Fibroblast of skin of scalp (primary cell): ENCODE data around the gene EPHA8.

Experiments
- DNase-seq: peaks from one replicate; pipeline ENCODE4 v3.0.0-alpha.2; 2013

The EPHA8 gene

GRCh38 chr1:22537441-22538139 is 25.7 kb upstream of the EPHA8 start:
- no peak for DNase-seq

DNA sequence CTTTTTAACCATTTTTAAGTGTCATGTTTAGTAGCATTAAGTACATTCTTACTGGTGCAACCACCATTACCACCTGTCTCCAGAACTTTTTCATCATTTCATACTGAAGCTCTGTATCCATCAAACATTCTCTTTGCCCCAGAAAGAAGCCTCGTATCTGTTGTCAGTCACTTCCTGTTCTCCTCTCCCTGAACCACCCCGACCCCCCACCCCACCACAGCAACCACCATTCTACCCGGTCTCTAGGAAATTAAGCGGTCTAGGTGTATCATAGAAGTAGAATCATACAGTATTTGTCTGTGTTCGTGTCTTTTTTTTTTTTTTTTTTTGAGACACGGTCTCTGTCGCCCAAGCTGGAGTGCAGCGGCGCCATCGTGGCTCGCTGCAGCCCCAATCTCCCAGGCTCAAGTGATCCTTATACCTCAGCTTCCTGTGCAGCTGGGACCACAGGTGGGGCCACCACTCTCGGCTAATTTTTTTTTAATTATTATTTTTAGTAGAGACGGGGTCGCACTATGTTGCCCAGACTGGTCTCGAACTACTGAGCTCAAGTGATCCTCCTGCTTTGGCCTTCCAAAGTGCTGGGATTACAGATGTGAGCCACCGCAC is 23.7 kb upstream of the EPHA8 start:
- no peak for DNase-seq

- DNase-seq: peak; percentile 11
Observed at GRCh38 chr1:22540337-22540736, 23.0 kb upstream of the EPHA8 start.

- DNase-seq: no peak
Observed at GRCh38 chr1:22542886-22543285, 20.4 kb upstream of the EPHA8 start.

- no peak for DNase-seq
Observed at GRCh38 chr1:22543679-22544078, 19.6 kb upstream of the EPHA8 start.

DNA sequence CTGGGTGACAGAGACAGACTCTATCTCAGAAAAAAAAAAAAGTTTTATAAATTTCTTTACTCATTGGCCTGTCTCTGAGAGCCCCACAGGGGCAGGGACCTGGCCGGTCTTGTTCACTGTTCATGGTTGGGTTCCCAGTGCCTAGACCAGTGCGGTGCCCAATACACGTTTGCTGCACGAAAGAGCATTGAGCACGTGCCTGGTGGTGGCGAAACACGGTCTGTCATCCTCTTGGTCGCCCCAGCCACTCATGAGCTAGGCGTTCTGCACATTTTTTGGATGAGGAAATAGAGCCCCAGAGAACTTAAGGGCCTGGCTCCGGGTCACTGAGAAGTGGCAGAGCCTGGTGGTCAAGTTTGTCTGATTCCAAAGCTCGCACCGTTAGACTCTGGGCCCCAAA is 18.7 kb upstream of the EPHA8 start:
- DNase-seq: no peak

GRCh38 chr1:22545141-22545540 is 18.1 kb upstream of the EPHA8 start:
- no peak for DNase-seq

- no peak for DNase-seq
Observed at GRCh38 chr1:22547186-22547817, 16.0 kb upstream of the EPHA8 start.

DNA sequence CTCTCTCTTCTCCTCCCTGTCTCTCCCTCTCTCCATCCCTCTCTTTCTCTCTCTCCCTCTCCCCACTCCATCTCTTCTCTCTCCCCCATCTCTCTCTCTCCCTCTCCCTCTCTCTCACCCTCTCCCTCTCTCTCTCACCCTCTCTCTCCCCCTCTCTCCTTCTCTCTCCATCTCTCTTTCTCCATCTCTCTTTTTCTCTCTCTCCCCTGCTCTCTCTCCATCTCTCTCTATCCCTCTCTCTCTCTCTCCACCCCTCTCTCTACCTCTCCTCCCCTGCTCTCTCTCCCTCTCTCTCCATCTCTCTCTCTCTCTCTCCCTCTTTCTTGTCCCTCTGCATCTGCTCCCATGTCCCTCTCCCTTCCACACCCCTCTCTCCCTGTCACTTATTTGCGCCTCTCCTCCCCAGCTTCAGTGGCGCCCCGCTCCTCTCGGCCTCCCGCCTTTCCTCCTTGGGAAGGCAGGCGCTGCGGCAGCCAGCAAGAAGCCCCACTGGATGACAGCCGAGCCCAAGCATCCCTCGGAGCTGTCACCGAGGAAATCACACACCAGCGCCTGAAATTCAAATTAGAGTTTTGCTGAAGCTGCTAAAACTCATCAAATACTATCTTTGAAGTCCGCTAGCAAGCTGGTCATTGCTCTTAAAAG is 15.3 kb upstream of the EPHA8 start:
- DNase-seq: no peak

GRCh38 chr1:22550021-22550420 is 13.3 kb upstream of the EPHA8 start:
- DNase-seq: no peak

DNA sequence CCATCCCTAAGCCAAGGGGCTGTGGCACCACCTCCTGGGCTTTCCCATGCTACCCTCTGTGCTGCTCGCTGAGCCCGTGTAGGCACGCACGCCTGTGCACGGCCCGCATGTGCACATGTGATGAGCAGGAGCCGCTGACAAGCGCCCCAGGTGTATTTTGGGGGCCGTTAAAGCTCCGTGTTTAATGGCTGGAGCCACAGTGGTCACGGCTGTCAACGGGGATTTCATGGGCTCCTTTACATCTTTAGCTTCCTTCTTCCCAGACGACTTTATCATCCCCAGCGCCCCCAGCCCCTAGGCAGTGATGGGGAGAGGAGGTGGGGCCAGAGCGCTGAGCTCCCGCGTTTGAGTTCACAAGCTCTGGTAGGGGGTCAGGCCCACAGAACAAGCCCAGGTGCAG is 11.7 kb upstream of the EPHA8 start:
- DNase-seq: no peak

GRCh38 chr1:22552021-22552420 is 11.3 kb upstream of the EPHA8 start:
- no peak for DNase-seq

GRCh38 chr1:22553104-22553880 is 10.0 kb upstream of the EPHA8 start:
- DNase-seq: no peak

- no peak for DNase-seq
Observed at GRCh38 chr1:22553991-22554522, 9.2 kb upstream of the EPHA8 start.

DNA sequence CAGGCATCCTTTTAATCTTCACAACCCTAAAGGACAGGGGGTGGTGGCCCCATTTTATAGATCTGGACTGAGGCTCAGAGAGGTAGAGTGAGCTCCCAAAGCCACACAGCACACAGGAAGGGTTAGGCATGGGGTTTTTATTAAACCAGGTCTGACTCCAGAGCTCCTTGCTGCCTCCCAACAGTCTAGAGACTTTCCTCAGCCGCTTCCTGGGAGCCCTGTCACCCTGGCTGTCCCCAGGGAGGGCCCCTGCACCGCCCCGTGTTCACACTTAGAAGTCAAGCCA is 8.0 kb upstream of the EPHA8 start:
- no peak for DNase-seq

DNA sequence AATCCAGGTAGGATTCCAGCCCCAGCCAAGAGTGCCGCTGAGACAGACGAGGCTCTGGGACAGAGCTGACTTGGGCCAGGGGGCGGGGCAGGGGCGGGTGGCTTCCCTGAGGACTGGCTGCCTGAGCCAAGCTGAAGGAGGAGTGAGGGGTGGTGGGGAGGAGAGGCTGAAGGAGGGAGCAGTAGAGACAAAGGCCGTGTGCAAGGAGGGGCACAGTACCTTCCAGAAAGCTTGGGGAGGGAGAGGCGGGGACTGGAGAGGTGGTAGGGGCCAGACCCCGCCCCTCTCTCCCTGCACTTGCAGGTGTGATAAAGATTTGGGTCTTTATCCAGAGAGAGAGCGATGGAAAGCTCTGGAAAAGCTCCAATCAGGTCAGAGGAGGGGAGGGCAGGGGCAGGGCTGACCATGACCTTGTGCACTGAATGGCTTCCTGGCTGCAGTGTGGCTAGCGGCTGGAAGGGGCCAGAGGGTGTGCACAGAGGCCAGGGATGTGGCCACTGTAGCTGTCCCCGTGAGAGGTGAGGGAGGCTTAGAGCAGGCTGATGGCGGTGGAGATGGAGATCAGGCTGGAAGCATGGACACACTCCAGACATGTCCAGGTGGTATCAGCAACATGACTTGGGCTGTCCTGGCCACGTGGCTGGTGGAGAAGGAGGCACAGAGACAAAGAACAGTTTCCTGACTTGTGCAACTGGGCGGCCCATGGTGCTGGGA is 6.7 kb upstream of the EPHA8 start:
- no peak for DNase-seq

GRCh38 chr1:22557341-22557950 is 5.8 kb upstream of the EPHA8 start:
- no peak for DNase-seq

DNA sequence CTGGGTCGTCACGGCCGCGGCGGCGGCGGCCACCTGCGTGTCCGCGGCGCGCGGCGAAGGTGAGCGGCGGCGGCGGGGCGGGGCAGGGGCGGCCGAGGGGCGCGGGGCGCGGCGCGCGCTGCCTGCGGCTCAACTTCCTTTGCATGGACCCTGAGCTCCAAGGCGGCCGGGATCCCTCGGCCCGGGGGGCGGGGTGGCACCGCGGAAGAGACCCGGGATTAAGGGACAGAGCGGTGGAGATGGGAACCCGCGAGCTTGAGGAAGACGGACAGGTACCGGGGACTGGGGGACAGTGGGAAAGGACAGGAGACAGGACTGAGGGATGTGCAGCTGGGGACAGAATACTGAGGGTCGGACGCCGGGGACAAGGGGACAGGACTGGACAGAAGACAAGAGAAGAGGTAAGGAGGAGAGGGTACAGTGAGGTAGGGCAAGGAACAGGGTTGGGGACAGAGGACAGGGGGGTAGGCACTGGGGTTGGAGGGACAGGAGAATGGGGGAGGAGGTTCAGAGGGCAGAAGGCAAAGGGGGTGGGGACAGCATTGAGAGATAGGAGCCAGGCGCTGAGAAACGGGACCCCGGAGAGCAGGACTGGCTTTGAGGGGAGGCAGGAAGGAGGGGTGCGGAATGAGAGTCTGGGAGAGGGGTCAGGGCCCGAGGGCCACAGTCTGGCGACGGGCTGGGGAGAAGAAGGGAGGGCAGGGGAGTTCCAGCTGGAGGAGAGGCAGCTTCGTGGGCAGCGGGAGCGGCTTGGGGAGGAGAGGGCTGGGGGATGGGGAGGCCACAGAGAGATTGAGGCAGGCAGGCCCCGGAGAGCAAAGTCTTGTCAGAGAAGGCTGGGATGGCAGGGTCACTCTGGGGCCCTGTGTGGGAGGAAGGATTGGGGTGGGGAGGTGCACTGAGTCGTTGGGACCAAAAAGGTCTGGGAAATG is 648 bp downstream of the EPHA8 start:
- no peak for DNase-seq

GRCh38 chr1:22566161-22566560 is 2.9 kb downstream of the EPHA8 start:
- no peak for DNase-seq

DNA sequence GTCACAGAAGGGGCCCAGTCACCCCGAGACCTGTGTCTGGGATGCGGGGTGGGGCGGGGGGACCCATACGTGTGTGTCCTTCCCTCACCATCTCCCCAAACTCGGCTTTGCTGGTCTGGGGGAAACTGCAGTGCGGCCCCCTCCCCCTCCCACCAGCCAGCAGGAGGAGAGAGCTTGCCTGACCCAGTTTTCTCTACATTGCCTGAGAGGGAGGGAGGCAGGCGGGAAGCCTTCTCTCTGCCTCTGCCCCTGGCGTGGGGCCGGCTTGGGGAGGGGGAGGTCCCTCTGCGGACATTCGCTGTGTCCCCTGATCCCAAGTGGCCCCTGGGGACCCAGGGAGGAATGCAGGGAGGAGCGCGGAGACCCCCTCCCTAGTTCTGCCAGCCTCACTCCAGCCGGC is 3.9 kb downstream of the EPHA8 start:
- no peak for DNase-seq

DNA sequence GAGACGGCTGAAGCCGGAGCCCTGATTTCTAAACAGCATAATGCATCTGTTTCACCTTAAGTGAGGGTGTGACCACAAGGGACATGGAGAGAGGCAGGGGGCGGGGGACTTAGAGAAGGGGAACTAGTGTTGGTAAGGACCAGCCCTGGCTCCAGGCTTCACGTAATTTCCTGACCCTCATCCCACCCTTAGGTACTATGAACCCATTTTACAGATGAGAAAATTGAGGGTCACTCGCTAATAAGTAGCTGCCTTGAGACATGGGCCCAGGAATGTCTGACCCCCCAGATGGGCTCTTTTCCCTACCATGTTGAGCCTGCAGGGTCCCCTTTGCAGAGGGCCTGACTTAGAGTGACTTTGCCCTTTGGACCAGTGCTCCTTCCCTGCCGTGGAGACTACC is 4.7 kb downstream of the EPHA8 start:
- no peak for DNase-seq
